ENCODE results near the gene STK11.
"Not testable (repeated sequence)": the region's sequence is repeated elsewhere in the genome, so short reads cannot be mapped to it uniquely, and the experiment has no call there.

Gene STK11

DNA sequence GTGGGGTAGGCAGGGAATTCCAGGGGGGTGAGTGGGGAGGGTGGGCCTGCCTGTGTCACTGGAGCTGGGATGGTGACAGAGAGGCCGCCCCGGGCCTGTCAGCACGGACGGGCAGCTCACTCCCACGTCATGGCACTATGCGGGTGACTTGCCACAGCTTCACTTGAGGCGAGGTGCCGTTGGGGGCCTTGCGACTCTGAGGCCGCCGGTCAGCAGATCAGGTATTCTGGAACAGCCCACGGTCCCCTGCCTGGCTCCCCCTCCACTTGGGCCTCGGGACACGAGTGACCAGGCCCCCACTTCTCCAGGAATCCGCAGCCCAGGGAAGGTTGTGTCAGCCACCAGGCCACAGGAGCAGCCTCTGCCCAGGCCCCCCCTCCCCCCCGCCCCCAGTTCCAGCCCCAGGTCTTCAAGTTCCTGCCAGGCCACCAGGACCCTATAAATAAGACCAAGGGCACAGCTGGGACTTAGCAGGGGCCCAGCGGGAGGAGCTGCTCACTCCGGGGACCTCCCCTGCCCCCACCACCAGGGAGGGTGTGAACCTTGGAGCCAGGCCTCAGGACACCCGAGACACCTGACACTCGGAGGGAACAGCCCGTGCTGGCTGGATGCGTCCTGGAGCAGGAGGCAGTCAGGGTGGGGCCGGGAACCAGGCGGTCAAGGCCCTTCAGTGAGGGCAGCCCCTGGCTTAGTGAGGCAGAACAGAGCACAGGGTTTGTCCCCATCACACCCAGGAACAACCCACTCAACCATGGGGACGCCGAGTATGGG, 40.1 kb downstream of the STK11 start:
- H3K4me3 ChIP-seq (replicated peaks; ENCODE audit: low read depth, low read length): no peak overlapping the region
- TF ChIP-seq, protein P1, sequence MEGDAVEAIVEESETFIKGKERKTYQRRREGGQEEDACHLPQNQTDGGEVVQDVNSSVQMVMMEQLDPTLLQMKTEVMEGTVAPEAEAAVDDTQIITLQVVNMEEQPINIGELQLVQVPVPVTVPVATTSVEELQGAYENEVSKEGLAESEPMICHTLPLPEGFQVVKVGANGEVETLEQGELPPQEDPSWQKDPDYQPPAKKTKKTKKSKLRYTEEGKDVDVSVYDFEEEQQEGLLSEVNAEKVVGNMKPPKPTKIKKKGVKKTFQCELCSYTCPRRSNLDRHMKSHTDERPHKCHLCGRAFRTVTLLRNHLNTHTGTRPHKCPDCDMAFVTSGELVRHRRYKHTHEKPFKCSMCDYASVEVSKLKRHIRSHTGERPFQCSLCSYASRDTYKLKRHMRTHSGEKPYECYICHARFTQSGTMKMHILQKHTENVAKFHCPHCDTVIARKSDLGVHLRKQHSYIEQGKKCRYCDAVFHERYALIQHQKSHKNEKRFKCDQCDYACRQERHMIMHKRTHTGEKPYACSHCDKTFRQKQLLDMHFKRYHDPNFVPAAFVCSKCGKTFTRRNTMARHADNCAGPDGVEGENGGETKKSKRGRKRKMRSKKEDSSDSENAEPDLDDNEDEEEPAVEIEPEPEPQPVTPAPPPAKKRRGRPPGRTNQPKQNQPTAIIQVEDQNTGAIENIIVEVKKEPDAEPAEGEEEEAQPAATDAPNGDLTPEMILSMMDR (IDR thresholded peaks at IDR 0.05; ENCODE audit: low read depth, low read length, missing control alignments): no peak
- DNase-seq (ENCODE audit: extremely low read depth, low read depth): no peak

GRCh38 chr19:1246265-1247087, 40.9 kb downstream of the STK11 start:
- not testable (repeated sequence) for DNase-seq (ENCODE audit: extremely low read depth, low read depth)

GRCh38 chr19:1247748-1248138, 42.2 kb downstream of the STK11 start:
- TF ChIP-seq, protein P1 (IDR thresholded peaks at IDR 0.05; ENCODE audit: low read depth, low read length, missing control alignments): no peak
- no peak for DNase-seq (ENCODE audit: extremely low read depth, low read depth)
- peak overlapping the region; percentile 57 for H3K4me3 ChIP-seq (replicated peaks; ENCODE audit: low read depth, low read length)

More at GRCh38 chr19:1246265-1247087, 40.9 kb downstream of the STK11 start:
- H3K4me3 ChIP-seq (replicated peaks; ENCODE audit: low read depth, low read length): not testable (repeated sequence)

DNA sequence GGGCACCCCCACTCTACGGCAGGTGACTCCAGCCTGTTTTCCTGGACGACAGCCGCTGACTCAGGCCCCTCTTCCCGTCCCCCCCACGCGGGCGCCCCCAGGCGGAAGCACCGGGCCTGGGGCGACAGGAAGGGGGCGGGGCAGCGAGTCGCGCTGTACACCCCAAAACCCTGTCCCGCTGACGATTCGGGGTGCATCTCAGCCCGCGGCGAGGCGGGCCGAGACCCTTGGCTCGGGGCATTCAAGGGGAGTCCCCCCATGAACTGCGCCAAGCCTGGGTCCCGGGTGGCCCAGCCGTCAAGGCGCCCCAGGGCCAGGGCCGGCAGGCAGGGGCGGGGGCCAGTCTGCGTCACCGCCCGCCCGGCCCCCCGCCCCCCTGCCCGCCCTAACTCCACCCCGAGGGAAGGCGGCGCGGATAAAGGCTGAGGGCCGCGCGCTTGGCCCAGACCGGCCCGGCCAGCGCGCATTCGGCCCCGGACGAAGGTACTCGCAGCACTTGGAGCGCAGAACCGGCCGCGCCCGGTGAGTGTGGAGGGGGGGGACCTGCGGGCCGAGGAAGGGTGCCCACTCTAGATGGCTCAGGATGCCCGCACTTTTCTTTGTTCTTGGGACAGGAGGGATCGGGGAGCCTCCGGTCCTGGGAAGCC, 42.7 kb downstream of the STK11 start, which contains the start of gene MIDN:
TSS of gene MIDN (plus strand) at position 445 of the 647 bp plus-strand sequence. CDS start 1,714 bp downstream, outside the sequence.
- TF ChIP-seq, protein P1 (IDR thresholded peaks at IDR 0.05; ENCODE audit: low read depth, low read length, missing control alignments): peak; percentile 45
- DNase-seq (ENCODE audit: extremely low read depth, low read depth): no peak

DNA sequence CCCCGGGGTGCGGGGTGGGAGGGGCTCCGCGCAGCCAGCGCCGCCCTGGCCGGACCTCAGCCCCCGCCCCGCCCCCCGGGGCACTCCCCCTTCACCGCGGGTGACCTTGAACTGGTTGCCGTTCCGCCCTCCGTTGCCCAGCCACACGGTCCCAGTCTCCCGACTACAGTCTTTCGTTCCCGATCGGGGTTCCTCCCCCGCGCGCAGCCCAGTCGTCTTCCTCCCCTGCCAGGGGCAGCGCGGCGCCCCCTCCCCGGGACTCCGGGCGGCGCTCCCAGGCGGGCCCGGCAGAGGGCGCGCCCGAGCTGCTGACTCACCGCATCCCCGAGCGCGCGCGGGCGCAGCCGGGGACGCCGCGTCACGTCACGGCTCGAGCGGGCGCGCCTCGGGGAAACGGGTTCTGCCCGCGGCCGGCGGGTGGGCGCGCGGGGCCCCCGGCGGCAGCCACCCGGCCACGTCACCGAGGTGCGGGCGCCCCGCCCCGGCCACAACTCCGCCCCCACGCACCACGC, 43.3 kb downstream of the STK11 start:
- no peak for DNase-seq (ENCODE audit: extremely low read depth, low read depth)

More for the DNA sequence above, 42.7 kb downstream of the STK11 start, which contains the start of gene MIDN:
- peak within 1 kb of the TSS; percentile 57 for H3K4me3 ChIP-seq (replicated peaks; ENCODE audit: low read depth, low read length)

GRCh38 chr19:1249298-1249989, 43.9 kb downstream of the STK11 start:
- TF ChIP-seq, protein P1 (IDR thresholded peaks at IDR 0.05; ENCODE audit: low read depth, low read length, missing control alignments): no peak
- DNase-seq (ENCODE audit: extremely low read depth, low read depth): no peak
- peak overlapping the region; percentile 77 for H3K4me3 ChIP-seq (replicated peaks; ENCODE audit: low read depth, low read length)

More for the DNA sequence above, 43.3 kb downstream of the STK11 start:
- peak overlapping the region; percentile 57 for H3K4me3 ChIP-seq (replicated peaks; ENCODE audit: low read depth, low read length)
- TF ChIP-seq, protein P1 (IDR thresholded peaks at IDR 0.05; ENCODE audit: low read depth, low read length, missing control alignments): peak; percentile 51

Measured in HFF-Myc (cell line).